Tibial nerve (tissue), 4 donors: ENCODE results near the gene RALGAPB. TPM values are rescaled to one million over a fixed set of nuclear protein-coding genes. Genes with fewer than 3 reads are reported as not detected.
A peak's percentile ranks its signal among the peaks of the same experiment; 100 is the strongest.

Experiments used
- DNase-seq, 2 donors: peaks; one replicate each; pipeline ENCODE4 v3.0.0-alpha.2; 2019; ENCODE audit warnings: low spot score in 2 of 2
- H3K27ac ChIP-seq, 4 donors: fragments of 200-600 bp; sonication (generic) in 3 of 4; one replicate each; pipeline ENCODE4 v1.5.1; 2017 to 2019; ENCODE audit warnings: mild to moderate bottlenecking in 1 of 4
- H3K27me3 ChIP-seq, 2 donors: fragments of 200-600 bp; sonication (generic) in 1 of 2; one replicate each; pipeline versions ENCODE4 v1.5.1 to v1.6.0; 2017 to 2019
- H3K36me3 ChIP-seq, 3 donors: fragments of 200-600 bp; sonication (generic); one replicate each; pipeline ENCODE4 v1.5.1; 2018 to 2019
- H3K4me1 ChIP-seq, 4 donors: fragments of 200-600 bp; sonication (generic) in 3 of 4; one replicate each; pipeline ENCODE4 v1.5.1; 2017 to 2019
- H3K4me3 ChIP-seq, 4 donors: fragments of 200-600 bp; sonication (generic) in 3 of 4; one replicate each; pipeline ENCODE4 v1.5.1; 2017 to 2019; ENCODE audit warnings: mild to moderate bottlenecking in 1 of 4, moderate library complexity in 1 of 4
- H3K9me3 ChIP-seq, 4 donors: fragments of 200-600 bp; sonication (generic) in 3 of 4; one replicate each; pipeline ENCODE4 v1.5.1; 2017 to 2019
- EP300 ChIP-seq, 2 donors: sonication (generic); formaldehyde crosslinking; IDR thresholded peaks; one replicate each; pipeline ENCODE4 v1.6.1; 2017; ENCODE audit warnings: antibody characterized with exemption in 2 of 2, mild to moderate bottlenecking in 1 of 2
- POLR2A ChIP-seq, 2 donors: fragments of 450-650 bp; IDR thresholded peaks; one replicate each; pipeline ENCODE4 v1.6.1; 2017; ENCODE audit warnings: antibody characterized with exemption in 2 of 2, mild to moderate bottlenecking in 2 of 2, moderate library complexity in 2 of 2
- WGBS, 2 donors: methylation state at CpG; one replicate each; pipeline ENCODE4 v1.1.5; 2018; 5-methylcytosine and 5-hydroxymethylcytosine counted together
- total RNA-seq, 4 donors: library from RNA; depleted of rRNA; stranded (reverse); fragments of >200 nt; gene quantifications; one replicate each; pipeline ENCODE4 v1.1.0, GENCODE V29; 2016
- TF ChIP-seq, protein P1 (sequence below), 5 experiments: fragments of 200-600 bp in 3 of 5; fragments of 450-650 bp in 2 of 5; sonication (generic) in 3 of 5; IDR thresholded peaks; one replicate each; pipeline ENCODE4 v1.5.1; 2016 to 2019; ENCODE audit warnings: antibody characterized with exemption in 5 of 5, mild to moderate bottlenecking in 3 of 5, moderate library complexity in 2 of 5

Gene RALGAPB
- total RNA-seq, result 10 to 100 TPM; 33.9 to 45.9 (median 44.3) TPM

- WGBS, 2 donors, result 0 to 1% methylated on average over 14 to 74 of the region's 81 CpGs
- Histone ChIP-seq H3K36me3 (no peaks in the 10 kb centered on the region), H3K27ac (peak within 1 kb of the TSS; percentile 64 to 91 (median 84)), H3K4me3 (peak within 1 kb of the TSS; percentile 61 to 91 (median 79)), H3K27me3 (no peaks in the 10 kb centered on the region), H3K4me1 (peaks cover 0 to 44% (median 15%) of the 10 kb centered on the region in 4 donors), H3K9me3 (no peaks in the 10 kb centered on the region)
- TF ChIP-seq POLR2A (IDR thresholded peaks at IDR 0.05) (peak in 1 of 2 donors; percentile 68), EP300 (IDR thresholded peaks at IDR 0.05) (peak; percentile 88 to 90)
- TF ChIP-seq, protein P1, sequence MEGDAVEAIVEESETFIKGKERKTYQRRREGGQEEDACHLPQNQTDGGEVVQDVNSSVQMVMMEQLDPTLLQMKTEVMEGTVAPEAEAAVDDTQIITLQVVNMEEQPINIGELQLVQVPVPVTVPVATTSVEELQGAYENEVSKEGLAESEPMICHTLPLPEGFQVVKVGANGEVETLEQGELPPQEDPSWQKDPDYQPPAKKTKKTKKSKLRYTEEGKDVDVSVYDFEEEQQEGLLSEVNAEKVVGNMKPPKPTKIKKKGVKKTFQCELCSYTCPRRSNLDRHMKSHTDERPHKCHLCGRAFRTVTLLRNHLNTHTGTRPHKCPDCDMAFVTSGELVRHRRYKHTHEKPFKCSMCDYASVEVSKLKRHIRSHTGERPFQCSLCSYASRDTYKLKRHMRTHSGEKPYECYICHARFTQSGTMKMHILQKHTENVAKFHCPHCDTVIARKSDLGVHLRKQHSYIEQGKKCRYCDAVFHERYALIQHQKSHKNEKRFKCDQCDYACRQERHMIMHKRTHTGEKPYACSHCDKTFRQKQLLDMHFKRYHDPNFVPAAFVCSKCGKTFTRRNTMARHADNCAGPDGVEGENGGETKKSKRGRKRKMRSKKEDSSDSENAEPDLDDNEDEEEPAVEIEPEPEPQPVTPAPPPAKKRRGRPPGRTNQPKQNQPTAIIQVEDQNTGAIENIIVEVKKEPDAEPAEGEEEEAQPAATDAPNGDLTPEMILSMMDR (IDR thresholded peaks at IDR 0.05), result peak in 4 of 5 experiments; percentile 32 to 64 (median 45)
- peak; percentile 98 to 99 for DNase-seq
Measured at GRCh38 chr20:38472513-38473366, at the start of gene RALGAPB. TSS of gene RALGAPB (plus strand) at chr20:38472843. CDS start at chr20:38488433, 15,590 bp downstream.

DNA sequence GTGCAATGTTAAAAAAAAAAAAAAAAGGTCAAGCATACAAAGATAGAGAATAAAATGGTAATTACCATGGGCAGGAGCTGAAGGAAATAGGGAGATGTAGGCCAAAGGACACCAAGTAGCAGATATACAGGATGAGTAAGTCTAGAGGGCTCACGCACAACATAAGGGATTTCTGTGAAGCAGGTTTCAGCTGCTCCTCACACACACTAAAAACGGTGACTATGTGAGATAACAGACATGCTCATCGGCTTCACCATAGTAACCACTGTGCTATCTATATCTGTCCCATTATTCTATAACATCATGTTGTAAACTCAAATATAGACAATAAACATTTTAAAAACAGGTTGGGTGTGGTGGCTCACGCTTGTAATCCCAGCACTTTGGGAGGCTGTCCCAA is 49.1 kb upstream of the RALGAPB start:
- no peak for TF ChIP-seq EP300 (IDR thresholded peaks at IDR 0.05)
- TF ChIP-seq, protein P1 (IDR thresholded peaks at IDR 0.05), result no peak
- TF ChIP-seq POLR2A (IDR thresholded peaks at IDR 0.05), result no peak
- no peak for DNase-seq
- Histone ChIP-seq H3K27me3 (no peaks in the 10 kb centered on the region), H3K4me1 (peaks cover 0 to 4% (median 0%) of the 10 kb centered on the region in 4 donors), H3K9me3 (no peaks in the 10 kb centered on the region), H3K4me3 (no peak overlapping the region), H3K36me3 (peaks cover 0 to 99% (median 23%) of the 10 kb centered on the region in 3 donors), H3K27ac (no peak overlapping the region)
- 86 to 90% methylated on average over 4 of the region's 4 CpGs for WGBS, 2 donors

DNA sequence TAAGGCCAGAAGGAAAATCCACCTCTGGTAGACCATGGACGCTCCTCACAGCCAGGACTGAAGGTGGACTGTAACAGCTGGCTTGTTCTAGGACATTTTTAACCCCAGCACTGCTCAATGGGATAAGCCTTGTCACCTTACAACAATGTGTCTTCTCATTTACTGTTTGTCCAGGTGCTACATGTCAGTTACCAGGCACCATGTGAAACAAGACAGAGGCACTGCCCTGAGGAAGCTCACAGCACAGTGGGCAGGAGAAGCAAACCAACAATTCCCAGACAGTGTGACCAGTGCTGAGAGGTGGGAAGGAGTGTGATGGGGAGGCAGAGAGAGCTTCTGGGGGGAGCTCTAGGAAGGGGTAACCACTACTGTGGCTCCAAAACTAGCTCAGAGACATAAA is 48.2 kb upstream of the RALGAPB start:
- Histone ChIP-seq H3K27ac (no peak overlapping the region), H3K4me1 (peaks cover 0 to 4% (median 0%) of the 10 kb centered on the region in 4 donors), H3K4me3 (no peak overlapping the region), H3K36me3 (peaks cover 0 to 99% (median 23%) of the 10 kb centered on the region in 3 donors), H3K9me3 (no peaks in the 10 kb centered on the region), H3K27me3 (no peaks in the 10 kb centered on the region)
- TF ChIP-seq POLR2A (IDR thresholded peaks at IDR 0.05) (no peak), EP300 (IDR thresholded peaks at IDR 0.05) (no peak)
- TF ChIP-seq, protein P1 (IDR thresholded peaks at IDR 0.05), result no peak
- DNase-seq, result no peak
- 94 to 100% methylated on average over 1 of the region's 1 CpG for WGBS, 2 donors

GRCh38 chr20:38426006-38426897 is 46.4 kb upstream of the RALGAPB start:
- no peak overlapping the region for H3K4me3 ChIP-seq
- TF ChIP-seq, protein P1 (IDR thresholded peaks at IDR 0.05), result no peak
- TF ChIP-seq POLR2A (IDR thresholded peaks at IDR 0.05) (no peak), EP300 (IDR thresholded peaks at IDR 0.05) (no peak)
- H3K9me3 ChIP-seq, result no peaks in the 10 kb centered on the region
- no peaks in the 10 kb centered on the region for H3K27me3 ChIP-seq
- 67 to 70% methylated on average over 15 of the region's 15 CpGs for WGBS, 2 donors
- H3K27ac ChIP-seq, result no peak overlapping the region
- H3K36me3 ChIP-seq, result peaks cover 3 to 99% (median 23%) of the 10 kb centered on the region in 3 donors
- H3K4me1 ChIP-seq, result peaks cover 0 to 4% (median 0%) of the 10 kb centered on the region in 4 donors
- no peak for DNase-seq
